Stimulated activated naive CD4-positive, alpha-beta T cell (primary cell): ENCODE measurements around the gene CCDC90B.
"Not testable (repeated sequence)": the region's sequence is repeated elsewhere in the genome, so short reads cannot be mapped to it uniquely, and the experiment has no call there.

Source experiments
- DNase-seq, 6 experiments: peaks; one replicate each; lab custom pipeline; 2025; lab: John Stamatoyannopoulos, UW

CCDC90B gene, protein sequence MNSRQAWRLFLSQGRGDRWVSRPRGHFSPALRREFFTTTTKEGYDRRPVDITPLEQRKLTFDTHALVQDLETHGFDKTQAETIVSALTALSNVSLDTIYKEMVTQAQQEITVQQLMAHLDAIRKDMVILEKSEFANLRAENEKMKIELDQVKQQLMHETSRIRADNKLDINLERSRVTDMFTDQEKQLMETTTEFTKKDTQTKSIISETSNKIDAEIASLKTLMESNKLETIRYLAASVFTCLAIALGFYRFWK

DNA sequence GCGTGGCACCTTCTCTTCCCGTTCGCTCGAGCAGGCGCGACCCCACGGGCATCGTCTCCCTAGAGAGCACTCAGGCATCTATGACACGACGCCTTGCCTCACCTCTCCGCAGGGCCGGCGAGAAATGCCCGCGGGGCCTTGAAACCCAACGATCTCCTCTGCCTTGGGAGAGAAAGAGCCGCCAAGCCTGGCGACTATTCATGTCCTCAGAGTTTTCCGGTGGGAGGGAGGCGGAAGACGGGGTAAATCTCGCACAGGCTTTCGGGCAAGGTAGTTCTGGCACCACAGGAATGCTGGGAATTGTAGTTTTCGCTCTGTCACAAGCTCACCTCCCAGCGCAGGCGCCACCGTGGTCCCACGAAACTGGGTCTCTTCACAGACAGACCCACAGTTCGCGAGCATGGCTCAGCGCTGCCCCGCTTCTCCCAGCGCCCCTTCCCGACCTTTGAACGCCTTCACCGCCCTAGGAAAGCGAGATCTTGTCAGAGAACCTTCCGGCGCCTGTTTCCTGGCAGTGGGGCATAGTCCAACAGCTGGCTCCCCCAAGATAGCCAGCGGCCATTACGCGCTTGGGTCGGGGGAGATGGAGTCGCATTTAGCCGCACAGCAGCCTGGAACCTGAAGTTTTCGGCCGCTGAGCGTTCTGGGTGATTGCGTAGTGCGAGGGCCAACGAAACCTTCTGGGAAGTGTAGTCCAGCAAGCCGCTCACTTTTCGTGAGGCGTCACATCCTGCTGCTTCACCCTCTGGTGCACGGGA lies at the start of gene CCDC90B:
Gene CCDC90B, minus strand, starts transcription at position 597 of the 758 bp plus-strand sequence. Its CDS starts 395 bp downstream, at position 202.
- DNase-seq: peak; percentile 87 to 100 (median 98)

DNA sequence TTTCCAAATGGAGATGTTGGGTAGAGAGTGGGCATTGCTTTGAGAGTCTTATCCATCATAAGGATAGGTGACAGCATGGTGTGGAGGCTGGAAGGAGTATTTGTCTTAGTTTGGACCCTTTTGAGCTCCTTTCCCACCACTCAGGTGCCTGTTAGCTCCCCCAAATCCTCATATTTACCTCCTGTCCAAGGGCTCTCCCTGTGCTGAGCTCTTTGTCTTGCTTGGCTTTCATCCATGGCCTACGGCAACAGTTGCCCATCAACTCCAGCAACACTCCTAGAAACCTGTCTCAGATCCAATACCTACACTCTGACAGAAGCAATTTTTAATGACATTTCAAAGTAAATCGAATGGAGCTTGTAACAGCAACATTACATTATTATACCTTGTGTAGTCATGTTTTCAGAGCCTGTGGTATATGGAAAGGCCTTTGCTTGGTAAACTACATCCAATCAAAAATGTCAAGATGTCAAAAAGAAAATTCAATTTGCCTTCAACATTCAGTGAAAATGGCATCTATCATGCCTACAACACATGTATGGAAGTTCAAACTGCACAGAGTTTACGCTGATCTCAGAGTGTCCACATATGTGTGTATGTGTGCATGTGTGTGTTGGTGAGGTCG lies 49.4 kb upstream of the CCDC90B start:
- no peak for DNase-seq

DNA sequence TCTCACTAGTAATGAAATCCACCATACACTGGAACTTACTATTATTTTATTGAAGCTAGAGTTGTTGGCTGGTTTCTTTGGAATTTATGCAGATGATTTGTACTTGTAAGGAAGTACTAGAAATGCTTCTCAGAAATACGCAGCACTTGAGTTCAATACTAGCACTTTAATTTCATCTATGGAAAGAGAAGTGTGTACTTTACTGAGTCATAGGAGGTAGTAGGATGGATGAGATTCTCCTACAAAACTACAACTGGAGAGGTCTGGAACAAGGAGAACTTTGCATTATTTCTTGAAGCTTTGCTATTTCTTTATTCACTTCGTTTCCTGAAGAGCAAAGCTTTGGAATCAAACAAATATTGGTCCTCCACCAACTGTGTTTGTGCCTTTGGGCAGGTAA lies 44.1 kb upstream of the CCDC90B start:
- DNase-seq: no peak

DNA sequence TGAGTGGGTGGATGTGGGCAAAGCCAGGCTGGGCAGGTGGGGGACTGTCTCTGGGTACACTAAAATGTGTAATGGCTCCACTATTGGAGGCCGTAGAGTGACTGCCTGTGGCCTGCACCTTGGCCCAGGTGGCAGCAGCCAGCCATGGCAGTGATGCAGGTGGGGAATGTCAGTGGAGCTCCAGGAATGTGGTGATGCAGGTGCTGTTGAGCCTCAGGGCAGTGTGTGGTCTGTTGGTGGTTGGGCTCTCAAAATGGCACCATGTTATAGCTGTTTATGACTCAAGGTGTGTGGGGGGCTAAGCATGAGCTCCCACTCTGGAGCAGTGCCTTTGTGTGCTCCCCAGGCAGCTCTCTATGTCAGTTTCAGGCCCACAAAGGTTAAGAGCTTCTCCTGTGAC lies 40.2 kb upstream of the CCDC90B start:
- DNase-seq: no peak

DNA sequence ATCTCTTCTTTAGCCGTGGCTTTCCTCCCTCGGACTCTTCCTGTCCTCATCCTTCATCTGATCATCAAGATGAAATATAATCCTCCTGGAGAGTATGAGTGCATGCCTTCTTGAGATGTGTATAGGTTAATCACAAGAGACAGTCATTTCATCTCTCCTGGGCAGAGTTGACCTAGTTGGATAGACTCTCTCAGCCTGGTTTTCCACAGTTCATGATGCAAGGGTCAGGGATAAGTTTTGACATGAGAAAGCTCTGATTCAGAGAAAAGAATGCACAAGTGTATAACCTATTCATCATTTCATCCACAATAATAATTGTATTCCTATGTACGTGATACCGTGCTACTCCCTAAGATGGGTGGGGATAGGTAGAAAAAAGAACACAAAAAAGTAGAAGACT lies 33.2 kb upstream of the CCDC90B start:
- DNase-seq: no peak

DNA sequence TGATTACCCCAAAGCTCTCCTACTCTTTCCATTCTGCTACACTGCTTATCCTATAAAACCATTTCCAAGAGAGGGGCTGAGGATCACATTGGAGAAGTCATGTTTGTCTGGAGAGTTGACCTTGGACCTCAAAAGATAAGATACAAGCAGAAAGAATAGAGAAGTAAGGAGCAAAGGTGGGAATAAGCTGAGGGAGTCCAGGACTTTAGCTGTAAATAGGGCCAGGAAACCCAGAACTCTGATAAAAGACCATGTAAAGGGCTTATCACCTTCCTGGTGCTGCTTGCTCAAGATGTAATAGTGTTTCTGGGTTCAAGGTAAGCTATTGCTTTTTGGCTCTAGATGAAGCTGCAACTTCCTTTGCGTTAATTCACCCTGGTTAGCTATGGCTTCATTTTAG lies 32.8 kb upstream of the CCDC90B start:
- no peak for DNase-seq

DNA sequence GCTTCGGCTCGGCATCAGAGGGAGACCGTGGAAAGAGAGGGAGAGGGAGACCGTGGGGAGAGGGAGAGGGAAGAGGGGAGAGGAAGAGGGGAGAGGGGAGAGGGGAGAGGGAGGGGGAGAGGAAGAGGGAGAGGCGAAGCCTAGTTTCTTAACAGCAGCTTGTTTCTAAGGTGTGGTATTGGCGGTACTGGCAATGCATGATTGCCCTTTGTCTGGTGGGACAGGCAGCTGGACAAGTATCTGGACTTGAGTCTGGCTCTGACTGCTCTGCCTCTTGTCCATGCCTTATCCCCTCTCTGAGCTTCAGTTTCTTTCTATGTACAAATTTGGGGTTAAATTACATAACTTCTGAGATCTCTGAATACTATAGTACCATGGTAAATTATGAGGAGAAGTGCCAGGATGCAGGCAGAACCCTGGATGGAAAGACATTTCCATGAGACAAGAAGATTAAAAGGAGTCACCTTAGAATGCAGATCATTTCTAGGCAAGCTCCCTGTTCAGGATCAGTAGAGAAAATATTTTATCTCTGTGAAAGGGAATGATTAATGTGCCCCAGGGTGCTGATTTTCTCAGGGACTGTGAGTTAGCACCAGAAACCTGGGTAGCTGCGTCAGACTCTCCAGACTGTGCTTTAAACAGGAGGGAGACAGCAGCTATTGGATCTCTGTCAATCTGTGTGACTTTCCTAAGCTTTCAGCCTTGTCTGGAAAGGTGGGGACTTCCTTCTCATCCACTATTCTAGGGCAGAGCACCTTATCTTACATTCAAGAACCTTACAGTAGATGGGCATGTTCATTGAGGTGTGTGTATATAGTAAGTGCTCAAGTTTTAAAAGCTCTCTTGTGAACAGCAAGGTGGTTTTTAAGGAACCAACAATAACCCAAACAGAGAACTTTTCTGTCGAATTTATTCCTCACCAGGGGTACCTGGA lies 31.9 kb upstream of the CCDC90B start:
- no peak for DNase-seq

DNA sequence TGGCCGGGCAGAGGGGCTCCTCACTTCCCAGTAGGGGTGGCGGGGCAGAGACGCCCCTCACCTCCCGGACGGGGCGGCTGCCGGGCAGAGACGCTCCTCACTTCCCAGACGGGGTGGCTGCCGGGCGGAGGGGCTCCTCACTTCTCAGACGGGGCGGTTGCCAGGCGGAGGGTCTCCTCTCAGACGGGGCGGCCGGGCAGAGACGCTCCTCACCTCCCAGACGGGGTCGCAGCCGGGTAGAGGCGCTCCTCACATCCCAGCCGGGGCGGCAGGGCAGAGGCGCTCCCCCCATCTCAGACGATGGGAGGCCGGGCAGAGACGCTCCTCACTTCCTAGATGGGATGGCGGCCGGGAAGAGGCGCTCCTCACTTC lies 30.7 kb upstream of the CCDC90B start:
- not testable (repeated sequence) for DNase-seq

DNA sequence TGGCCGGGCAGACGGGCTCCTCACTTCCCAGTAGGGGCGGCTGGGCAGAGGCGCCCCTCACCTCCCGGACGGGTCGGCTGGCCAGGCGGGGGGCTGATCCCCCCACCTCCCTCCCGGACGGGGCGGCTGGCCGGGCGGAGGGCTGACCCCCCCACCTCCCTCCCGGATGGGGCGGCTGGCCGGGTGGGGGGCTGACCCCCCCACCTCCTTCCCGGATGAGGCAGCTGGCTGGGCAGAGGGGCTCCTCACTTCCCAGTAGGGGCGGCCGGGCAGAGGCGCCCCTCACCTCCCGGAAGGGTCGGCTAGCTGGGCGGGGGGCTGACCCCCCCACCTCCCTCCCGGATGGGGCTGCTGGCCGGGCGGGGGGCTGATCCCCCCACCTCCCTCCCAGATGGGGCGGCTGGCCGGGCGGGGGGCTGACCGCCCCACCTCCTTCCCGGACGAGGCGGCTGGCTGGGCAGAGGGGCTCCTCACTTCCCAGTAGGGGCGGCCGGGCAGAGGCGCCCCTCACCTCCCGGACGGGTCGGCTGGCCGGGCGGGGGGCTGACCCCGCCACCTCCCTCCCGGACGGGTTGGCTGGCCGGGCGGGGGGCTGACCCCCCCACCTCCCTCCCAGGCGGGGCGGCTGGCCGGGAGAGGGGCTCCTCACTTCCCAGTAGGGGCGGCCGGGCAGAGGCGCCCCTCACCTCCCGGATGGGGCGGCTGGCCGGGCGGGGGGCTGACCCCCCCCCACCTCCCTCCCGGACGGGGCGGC lies 30.2 kb upstream of the CCDC90B start:
- not testable (repeated sequence) for DNase-seq

DNA sequence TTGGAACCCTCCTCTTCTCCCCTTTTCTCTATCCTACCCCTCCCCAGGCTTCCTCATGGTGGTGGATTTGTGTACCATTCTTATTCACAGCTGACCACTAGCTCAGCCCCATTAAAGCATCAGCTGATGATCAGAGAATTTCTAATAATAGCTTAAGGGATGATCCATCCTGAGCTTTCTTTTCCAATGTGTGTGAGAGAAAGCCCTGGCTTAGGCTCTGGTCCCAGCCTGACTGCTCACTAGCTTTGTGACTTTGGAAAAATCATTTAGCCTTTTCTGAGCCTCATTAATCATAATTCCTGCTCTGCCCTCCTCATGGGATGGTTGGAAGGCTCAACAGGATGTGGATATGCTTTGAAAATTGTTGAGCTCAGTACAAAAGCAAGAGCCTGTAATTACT lies 26.3 kb upstream of the CCDC90B start:
- no peak for DNase-seq

DNA sequence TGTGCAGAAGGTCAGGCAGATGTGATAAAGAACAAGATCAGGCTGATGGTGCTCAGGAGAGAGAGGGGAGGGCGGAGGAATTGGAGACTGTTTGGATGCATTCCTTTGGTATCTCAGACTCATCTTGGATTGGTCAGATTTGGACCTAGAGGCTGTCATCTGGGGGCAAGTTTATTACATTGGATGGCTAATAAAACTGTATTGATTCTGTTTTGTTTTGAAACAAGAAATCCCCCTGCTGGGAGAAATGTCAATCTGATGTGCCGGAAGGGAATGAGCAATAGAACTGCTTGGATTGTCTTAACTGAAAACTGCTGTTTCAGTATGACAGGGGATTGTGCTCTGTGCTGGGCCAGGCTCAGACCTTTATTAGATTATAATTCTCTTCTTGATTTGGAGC lies 25.5 kb upstream of the CCDC90B start:
- no peak for DNase-seq

DNA sequence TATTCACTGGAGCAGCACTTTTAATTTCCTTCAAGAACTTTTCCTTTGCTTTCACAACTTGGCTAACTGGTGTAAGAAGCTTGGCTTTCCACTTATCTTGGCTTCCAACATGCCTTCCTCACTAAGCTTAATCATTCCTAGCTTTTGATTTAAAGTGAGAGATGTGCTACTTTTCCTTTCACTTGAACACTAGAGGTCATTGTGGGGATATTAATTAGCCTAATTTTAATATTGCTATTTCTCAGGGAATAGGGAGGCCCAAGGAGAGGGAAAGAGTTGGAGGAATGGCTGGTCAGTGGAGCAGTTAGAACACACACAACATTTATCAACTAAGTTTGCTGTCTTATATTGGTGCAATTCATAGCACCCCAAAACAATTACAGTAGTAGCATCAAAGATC lies 24.6 kb upstream of the CCDC90B start:
- DNase-seq: no peak

DNA sequence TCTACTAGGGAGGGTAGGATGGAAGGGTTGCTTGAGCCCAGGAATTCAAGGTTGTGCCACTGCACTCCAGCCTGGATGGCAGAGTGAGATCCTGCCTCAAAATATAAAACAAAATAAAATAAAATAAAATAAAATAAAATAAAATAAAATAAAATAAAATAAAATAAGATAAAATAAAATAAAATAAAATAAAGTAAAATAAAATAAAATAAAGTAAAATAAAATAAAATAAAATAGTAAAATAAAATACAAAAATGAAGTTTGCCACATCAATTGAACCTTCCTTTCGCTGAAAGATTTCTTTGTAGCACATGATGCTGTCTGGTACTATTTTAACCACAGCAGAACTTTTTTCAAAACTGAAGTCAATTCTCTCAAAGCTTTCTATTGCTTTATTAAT lies 22.4 kb upstream of the CCDC90B start:
- DNase-seq: not testable (repeated sequence)

DNA sequence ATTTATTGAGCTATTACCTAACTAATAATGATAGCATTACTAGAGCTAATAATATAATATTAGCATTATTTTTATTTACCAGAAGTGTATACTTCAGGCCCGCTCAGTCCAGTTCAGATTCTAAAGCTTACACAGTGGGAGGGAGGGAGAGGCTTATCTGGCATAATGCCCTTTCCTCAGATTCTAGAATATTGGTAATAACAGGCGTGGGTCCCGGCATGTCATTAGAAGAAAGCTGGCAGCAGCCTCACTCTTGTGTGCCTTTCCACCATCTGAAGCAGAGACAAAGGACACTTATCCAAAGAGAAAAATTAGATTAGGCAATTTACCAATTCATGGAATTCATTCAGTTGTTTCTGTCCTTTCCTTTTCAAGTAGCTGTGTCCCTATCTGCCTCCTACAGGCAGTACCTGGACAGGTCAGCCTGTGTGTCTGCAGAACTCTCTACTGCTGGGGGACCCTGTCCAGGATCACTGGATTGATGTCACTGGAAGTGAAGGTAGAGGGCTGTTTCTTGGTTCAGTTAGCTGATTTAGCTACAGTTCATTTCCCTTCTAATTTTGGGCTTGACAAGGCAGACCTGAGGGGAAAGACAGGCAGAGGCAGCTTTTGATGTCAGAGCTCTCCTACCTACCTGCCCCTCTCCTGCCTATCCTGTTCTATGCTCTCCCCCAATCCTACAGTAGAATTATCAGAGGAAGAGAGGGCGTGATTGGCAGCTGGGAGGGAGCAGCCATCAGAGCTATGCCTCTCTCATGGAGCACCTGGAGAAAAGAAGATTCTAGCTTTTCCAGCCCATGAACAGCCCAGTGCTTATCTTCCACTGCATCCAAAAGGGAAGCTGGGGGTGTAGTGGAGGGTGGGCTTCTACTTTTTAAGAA lies 20.3 kb upstream of the CCDC90B start:
- no peak for DNase-seq

DNA sequence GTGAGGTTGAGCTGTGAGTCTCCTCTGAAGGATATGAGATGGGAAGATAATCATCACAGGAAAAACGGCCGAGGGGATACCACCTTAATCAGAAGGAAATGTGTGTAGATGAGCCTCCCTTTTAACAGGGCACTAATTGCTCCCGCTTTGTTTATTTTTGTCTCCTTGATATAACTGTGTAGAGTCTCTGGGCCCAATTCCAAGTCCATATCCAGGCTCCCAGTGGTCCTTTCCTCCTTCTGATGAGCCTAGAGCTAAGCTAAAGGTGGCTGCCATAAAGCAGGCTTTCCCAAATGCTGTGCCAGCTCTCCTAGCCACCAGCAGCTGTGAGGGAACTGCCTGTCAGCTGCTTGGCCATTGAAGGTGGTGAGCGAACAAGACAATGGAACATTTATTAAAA lies 17.1 kb upstream of the CCDC90B start:
- no peak for DNase-seq

DNA sequence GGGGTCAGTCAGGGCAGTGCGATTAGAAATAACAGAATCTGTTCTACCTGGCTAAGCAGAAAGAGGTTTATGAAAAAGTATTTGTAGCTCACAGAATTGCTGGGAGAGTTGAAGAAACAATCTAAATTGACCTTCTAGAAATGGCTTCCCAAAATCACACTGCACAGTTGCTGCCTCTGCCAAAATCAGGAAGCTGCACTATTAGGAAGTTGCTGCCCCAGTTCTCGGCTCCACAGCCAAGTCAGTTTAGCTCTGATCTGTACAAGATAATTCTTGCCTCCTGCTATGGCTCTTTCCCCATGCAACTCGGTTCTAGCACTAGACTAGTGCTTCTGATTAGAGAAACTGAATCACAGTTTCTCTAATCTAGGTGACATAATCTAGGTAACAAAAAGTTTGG lies 16.0 kb upstream of the CCDC90B start:
- no peak for DNase-seq

DNA sequence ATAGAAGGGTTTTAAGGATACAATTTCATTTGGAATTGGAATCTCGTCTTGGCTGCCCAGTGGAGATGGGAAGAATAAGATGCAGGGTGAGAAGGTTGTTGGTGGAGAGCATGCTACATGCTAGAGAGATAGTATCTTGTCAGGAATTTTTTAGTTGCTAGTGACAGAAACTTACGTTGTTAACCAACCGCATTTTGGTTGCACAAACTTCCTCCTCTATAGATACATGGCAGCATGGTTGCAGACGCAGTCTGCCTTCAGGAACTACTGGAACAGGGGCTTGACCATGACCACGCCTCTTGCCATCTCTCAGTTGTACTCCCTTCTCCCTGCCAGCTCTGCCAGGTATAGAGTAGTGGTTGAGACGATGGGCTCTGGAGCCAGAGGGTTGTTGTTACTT lies 13.5 kb upstream of the CCDC90B start:
- no peak for DNase-seq

DNA sequence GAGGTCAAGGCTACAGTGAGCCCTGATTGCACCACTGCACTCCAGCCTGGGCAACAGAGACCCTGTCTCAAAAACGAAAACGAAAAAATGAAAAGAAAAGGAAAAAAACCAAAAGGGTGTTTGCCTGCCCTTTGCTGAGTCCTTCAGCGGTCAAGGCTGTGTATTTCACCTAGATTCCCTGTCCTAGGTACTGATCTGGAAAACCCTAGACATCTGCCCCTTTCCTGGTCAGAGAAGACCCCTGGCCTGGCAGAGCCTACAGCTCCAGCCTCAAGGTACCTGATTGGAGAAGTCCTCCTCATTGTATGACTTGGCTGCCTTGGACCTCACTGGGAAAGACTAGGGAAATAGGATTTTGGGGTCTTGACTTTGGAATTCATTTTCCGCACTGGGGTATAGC lies 8.0 kb upstream of the CCDC90B start:
- no peak for DNase-seq

DNA sequence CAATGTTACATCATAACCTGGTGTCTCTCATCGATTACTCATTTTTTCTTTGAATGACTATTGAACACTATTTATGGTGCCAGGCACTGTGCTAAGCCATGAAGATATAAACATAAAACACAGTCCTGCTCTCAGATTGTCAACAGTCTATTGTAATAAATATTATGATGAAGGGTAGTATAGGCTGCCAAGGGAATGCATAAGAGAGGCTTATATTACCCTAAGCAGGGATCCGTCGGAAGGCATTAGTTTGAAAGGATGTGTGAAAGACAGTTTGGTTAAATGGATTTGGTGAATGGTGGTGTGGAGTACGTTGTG lies 7.2 kb upstream of the CCDC90B start:
- no peak for DNase-seq

DNA sequence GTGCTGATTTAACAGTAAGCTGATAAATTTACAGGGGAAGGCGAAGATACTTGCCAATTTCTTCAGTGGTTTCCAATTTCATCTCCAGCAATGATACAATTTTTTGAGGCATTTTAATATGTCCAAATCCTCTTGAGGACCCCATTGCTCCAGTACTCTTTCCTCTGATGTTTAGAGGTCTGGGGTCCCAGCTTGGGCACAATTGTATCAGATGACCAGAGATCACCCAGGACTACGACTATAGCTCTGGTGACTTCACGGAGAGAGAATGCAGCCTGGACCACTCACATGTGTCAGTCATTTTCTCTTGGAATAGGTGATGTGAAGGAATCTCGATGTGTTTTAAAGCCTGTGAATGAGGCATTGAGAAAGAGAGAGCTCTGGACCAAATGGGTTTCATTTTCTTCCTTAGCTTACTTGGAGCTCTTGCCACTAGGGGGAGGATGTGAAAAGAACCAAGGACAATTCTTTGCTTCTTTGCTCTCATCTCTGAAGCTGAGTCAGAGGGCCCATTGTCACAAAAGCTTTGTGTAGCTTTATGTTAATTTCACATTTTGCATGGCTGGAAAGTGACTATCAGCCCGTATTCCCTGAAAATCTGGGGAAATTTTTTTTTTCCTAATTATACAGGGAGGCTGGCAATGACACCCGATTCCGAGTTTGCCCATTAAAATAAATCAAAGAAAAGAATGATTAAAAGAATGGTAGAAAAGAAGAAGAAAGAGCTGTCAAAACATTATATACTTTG lies 6.7 kb upstream of the CCDC90B start:
- DNase-seq: peak in 2 of 6 experiments; percentile 25 to 36
